CD4-positive, alpha-beta T cell treated with Interleukin-17A for 4 hours (primary cell): Measurements from ENCODE around the gene KMT2C.
"Not testable (repeated sequence)": the region's sequence is repeated elsewhere in the genome, so short reads cannot be mapped to it uniquely, and the experiment has no call there.

Experiments used
- DNase-seq: peaks from one replicate; pipeline ENCODE4 v3.0.0-alpha.2; 2020; ENCODE audit warnings: mixed read lengths

KMT2C gene

GRCh38 chr7:152286972-152287371 lies 148.8 kb downstream of the KMT2C start:
- not testable (repeated sequence) for DNase-seq

GRCh38 chr7:152286219-152286618 lies 149.6 kb downstream of the KMT2C start:
- DNase-seq: not testable (repeated sequence)

- not testable (repeated sequence) for DNase-seq
Observed at GRCh38 chr7:152284998-152285397, 150.8 kb downstream of the KMT2C start.

GRCh38 chr7:152277687-152278086 lies 158.1 kb downstream of the KMT2C start:
- not testable (repeated sequence) for DNase-seq

GRCh38 chr7:152270427-152270826 lies 165.4 kb downstream of the KMT2C start:
- not testable (repeated sequence) for DNase-seq

GRCh38 chr7:152266859-152267258 lies 168.9 kb downstream of the KMT2C start:
- DNase-seq: not testable (repeated sequence)

- not testable (repeated sequence) for DNase-seq
Observed at GRCh38 chr7:152264915-152265314, 170.9 kb downstream of the KMT2C start.

- DNase-seq: not testable (repeated sequence)
Observed at GRCh38 chr7:152262146-152262545, 173.7 kb downstream of the KMT2C start.

- DNase-seq: not testable (repeated sequence)
Observed at GRCh38 chr7:152259645-152260044, 176.2 kb downstream of the KMT2C start.

- DNase-seq: not testable (repeated sequence)
Observed at GRCh38 chr7:152247851-152248250, 188.0 kb downstream of the KMT2C start.

- DNase-seq: not testable (repeated sequence)
Observed at GRCh38 chr7:152245417-152245816, 190.4 kb downstream of the KMT2C start.

- not testable (repeated sequence) for DNase-seq
Observed at GRCh38 chr7:152243464-152243863, 192.3 kb downstream of the KMT2C start.

GRCh38 chr7:152241301-152241700 lies 194.5 kb downstream of the KMT2C start:
- DNase-seq: not testable (repeated sequence)

- DNase-seq: not testable (repeated sequence)
Observed at GRCh38 chr7:152236306-152236705, 199.5 kb downstream of the KMT2C start.

- DNase-seq: not testable (repeated sequence)
Observed at GRCh38 chr7:152234421-152234820, 201.4 kb downstream of the KMT2C start.

- no peak for DNase-seq
Observed at GRCh38 chr7:152231089-152231488, 204.7 kb downstream of the KMT2C start.

GRCh38 chr7:152219556-152219955 lies 216.2 kb downstream of the KMT2C start:
- DNase-seq: not testable (repeated sequence)

GRCh38 chr7:152208766-152209165 lies 227.0 kb downstream of the KMT2C start:
- DNase-seq: not testable (repeated sequence)

GRCh38 chr7:152204417-152204816 lies 231.4 kb downstream of the KMT2C start:
- DNase-seq: not testable (repeated sequence)

- DNase-seq: no peak
Observed at GRCh38 chr7:152203095-152203494, 232.7 kb downstream of the KMT2C start.

- no peak for DNase-seq
Observed at GRCh38 chr7:152202056-152202455, 233.7 kb downstream of the KMT2C start.

GRCh38 chr7:152200395-152200794 lies 235.4 kb downstream of the KMT2C start:
- DNase-seq: no peak

- no peak for DNase-seq
Observed at GRCh38 chr7:152196391-152196790, 239.4 kb downstream of the KMT2C start.

GRCh38 chr7:152193880-152194279 lies 241.9 kb downstream of the KMT2C start:
- no peak for DNase-seq

- no peak for DNase-seq
Observed at GRCh38 chr7:152189061-152189460, 246.7 kb downstream of the KMT2C start.
